Liver (tissue), 9 donors: Measurements from ENCODE around the gene MTF1. TPM values are rescaled to one million over a fixed set of nuclear protein-coding genes. Genes with fewer than 3 reads are reported as not detected.

Experiments used
- DNase-seq: peaks from one replicate; pipeline ENCODE4 v3.0.0-alpha.2; 2017; ENCODE audit warnings: low spot score
- H3K27ac ChIP-seq, 2 donors: one replicate each; pipeline ENCODE4 v1.7.0; 2013; ENCODE audit warnings: inconsistent platforms in 2 of 2, low read length in 2 of 2, control low read depth in 1 of 2, low read depth in 1 of 2, mild to moderate bottlenecking in 1 of 2
- H3K27me3 ChIP-seq, 4 donors: one replicate each; pipeline versions ENCODE4 v1.6.1 to v1.7.0; 2013; ENCODE audit warnings: low read length in 3 of 4, inconsistent platforms in 1 of 4, mild to moderate bottlenecking in 1 of 4, moderate library complexity in 1 of 4; ENCODE audit not compliant: control insufficient read depth in 4 of 4, insufficient read depth in 4 of 4
- H3K36me3 ChIP-seq, 4 donors: one replicate each; pipeline versions ENCODE4 v1.6.1 to v1.7.0; 2013; ENCODE audit warnings: low read length in 3 of 4, mild to moderate bottlenecking in 3 of 4, low read depth in 1 of 4, moderate library complexity in 1 of 4; ENCODE audit not compliant: control insufficient read depth in 4 of 4, insufficient read depth in 3 of 4
- H3K4me1 ChIP-seq, 4 donors: one replicate each; pipeline versions ENCODE4 v1.6.1 to v1.7.0; 2013; ENCODE audit warnings: low read length in 3 of 4, mild to moderate bottlenecking in 3 of 4, moderate library complexity in 1 of 4; ENCODE audit not compliant: control insufficient read depth in 4 of 4, insufficient read depth in 4 of 4
- H3K4me3 ChIP-seq, 3 donors: one replicate each; pipeline versions ENCODE4 v1.6.1 to v1.7.0; 2013; ENCODE audit warnings: low read length in 3 of 3, control low read depth in 1 of 3, low read depth in 1 of 3, mild to moderate bottlenecking in 1 of 3
- H3K9ac ChIP-seq, 2 donors: one replicate each; pipeline ENCODE4 v1.7.0; 2013; ENCODE audit warnings: low read length in 2 of 2, mild to moderate bottlenecking in 2 of 2, moderate library complexity in 2 of 2, control low read depth in 1 of 2, low read depth in 1 of 2
- H3K9me3 ChIP-seq, 4 donors: one replicate each; pipeline versions ENCODE4 v1.6.1 to v1.7.0; 2013; ENCODE audit warnings: low read length in 3 of 4; ENCODE audit not compliant: control insufficient read depth in 4 of 4
- EGR1 ChIP-seq, 2 donors: IDR thresholded peaks; 2 replicates each; pipeline ENCODE4 v1.6.1; 2016 to 2018; ENCODE audit warnings: antibody characterized with exemption in 2 of 2, low read depth in 2 of 2
- FOXA1 ChIP-seq: IDR thresholded peaks from 2 replicates; pipeline ENCODE4 v1.6.1; 2016; ENCODE audit warnings: antibody characterized with exemption
- GABPA ChIP-seq, 2 donors: IDR thresholded peaks in 1 of 2; conservative IDR thresholded peaks in 1 of 2; 2 replicates each; pipeline ENCODE4 v1.6.1; 2016; ENCODE audit warnings: antibody characterized with exemption in 2 of 2, mild to moderate bottlenecking in 1 of 2, moderate library complexity in 1 of 2
- HNF4A ChIP-seq, 2 donors: conservative IDR thresholded peaks; 2 replicates each; pipeline ENCODE4 v1.6.1; 2016; ENCODE audit warnings: antibody characterized with exemption in 2 of 2, mild to moderate bottlenecking in 2 of 2
- NR2F2 ChIP-seq: IDR thresholded peaks from 2 replicates; pipeline ENCODE4 v1.6.1; 2016; ENCODE audit warnings: antibody characterized with exemption
- RAD21 ChIP-seq, 2 donors: IDR thresholded peaks; 2 replicates each; pipeline ENCODE4 v1.6.1; 2016; ENCODE audit warnings: antibody characterized with exemption in 2 of 2, mild to moderate bottlenecking in 2 of 2
- RXRA ChIP-seq, 2 donors: IDR thresholded peaks; 2 replicates each; pipeline ENCODE4 v1.6.1; 2017 to 2018; ENCODE audit warnings: antibody characterized with exemption in 2 of 2, mild to moderate bottlenecking in 1 of 2
- SP1 ChIP-seq: IDR thresholded peaks from 2 replicates; pipeline ENCODE4 v1.6.1; 2018; ENCODE audit warnings: antibody characterized with exemption, mild to moderate bottlenecking
- YY1 ChIP-seq: IDR thresholded peaks from 2 replicates; pipeline ENCODE4 v1.6.1; 2016; ENCODE audit warnings: antibody characterized with exemption, mild to moderate bottlenecking
- WGBS: extraction: QIAGEN DNeasy Blood & Tissue Kit; methylation state at CpG from one replicate; pipeline ENCODE4 v1.1.7; 2013; 5-methylcytosine and 5-hydroxymethylcytosine counted together
- polyA plus RNA-seq, 2 donors: library from polyadenylated mRNA; stranded (reverse) in 1 of 2; unstranded in 1 of 2; fragments of 200-250 nt in 1 of 2; fragments of >200 nt in 1 of 2; fragmentation: Nextera tagmentation in 1 of 2; extraction: Ambion mirVana in 1 of 2; gene quantifications; one replicate each; pipeline versions ENCODE4 v1.2.1 to v1.2.3, GENCODE V29; 2013 to 2015
- total RNA-seq, 2 donors: library from RNA; depleted of rRNA; stranded (reverse); fragments of >200 nt; gene quantifications; one replicate each; pipeline ENCODE4 v1.2.3, GENCODE V29; 2014
- TF ChIP-seq, protein P1 (sequence below): fragments of 150-350 bp; IDR thresholded peaks from 2 replicates; pipeline ENCODE4 v1.5.1; 2017; ENCODE audit warnings: improper control_type of control experiment, low read depth, low read length; ENCODE audit not compliant: missing input control
- TF ChIP-seq, protein P2 (sequence below): IDR thresholded peaks from 2 replicates; pipeline ENCODE4 v1.6.1; 2016; ENCODE audit warnings: antibody characterized with exemption
- TF ChIP-seq, protein P3 (sequence below): IDR thresholded peaks from 2 replicates; pipeline ENCODE4 v1.6.1; 2016; ENCODE audit warnings: antibody characterized with exemption
- donor health status: healthy.
- donor health status: healthy.
- donor health status: healthy.
- donor health status: healthy.
- donor health status: healthy.

MTF1 gene
- total and polyA plus RNA-seq, 4 donors: 2.3 to 3.3 (median 3.0) TPM

DNA sequence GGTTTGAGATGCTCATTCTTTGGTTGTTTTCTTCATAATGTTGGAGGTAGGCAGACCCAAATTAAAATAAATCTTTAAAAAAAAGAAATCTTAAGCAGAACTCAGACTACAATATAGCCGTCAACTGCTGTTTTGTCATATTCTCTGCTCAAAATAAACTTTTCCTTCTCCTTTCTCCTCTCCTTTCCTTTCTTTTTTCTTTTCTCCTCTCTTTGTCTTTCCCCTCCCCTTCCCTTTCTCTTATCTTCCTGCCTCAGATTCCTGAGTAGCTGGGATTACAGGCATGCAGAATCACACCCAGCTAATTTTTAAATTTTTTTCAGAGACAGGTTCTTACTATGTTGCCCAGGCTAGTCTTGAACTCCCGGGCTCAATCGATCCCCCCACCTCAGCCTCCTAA lies 24.8 kb upstream of the MTF1 start:
- H3K9me3 ChIP-seq: no peaks in the 10 kb centered on the region
- no peaks in the 10 kb centered on the region for H3K4me1 ChIP-seq
- TF ChIP-seq NR2F2 (no peak), FOXA1 (no peak)
- TF ChIP-seq, protein P1, sequence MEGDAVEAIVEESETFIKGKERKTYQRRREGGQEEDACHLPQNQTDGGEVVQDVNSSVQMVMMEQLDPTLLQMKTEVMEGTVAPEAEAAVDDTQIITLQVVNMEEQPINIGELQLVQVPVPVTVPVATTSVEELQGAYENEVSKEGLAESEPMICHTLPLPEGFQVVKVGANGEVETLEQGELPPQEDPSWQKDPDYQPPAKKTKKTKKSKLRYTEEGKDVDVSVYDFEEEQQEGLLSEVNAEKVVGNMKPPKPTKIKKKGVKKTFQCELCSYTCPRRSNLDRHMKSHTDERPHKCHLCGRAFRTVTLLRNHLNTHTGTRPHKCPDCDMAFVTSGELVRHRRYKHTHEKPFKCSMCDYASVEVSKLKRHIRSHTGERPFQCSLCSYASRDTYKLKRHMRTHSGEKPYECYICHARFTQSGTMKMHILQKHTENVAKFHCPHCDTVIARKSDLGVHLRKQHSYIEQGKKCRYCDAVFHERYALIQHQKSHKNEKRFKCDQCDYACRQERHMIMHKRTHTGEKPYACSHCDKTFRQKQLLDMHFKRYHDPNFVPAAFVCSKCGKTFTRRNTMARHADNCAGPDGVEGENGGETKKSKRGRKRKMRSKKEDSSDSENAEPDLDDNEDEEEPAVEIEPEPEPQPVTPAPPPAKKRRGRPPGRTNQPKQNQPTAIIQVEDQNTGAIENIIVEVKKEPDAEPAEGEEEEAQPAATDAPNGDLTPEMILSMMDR: no peak
- TF ChIP-seq, protein P2, sequence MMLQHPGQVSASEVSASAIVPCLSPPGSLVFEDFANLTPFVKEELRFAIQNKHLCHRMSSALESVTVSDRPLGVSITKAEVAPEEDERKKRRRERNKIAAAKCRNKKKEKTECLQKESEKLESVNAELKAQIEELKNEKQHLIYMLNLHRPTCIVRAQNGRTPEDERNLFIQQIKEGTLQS: no peak
- no peak for DNase-seq
- H3K36me3 ChIP-seq: peaks cover 19 to 80% (median 69%) of the 10 kb centered on the region in 4 donors
- no peak overlapping the region for H3K27ac ChIP-seq
- H3K27me3 ChIP-seq: no peaks in the 10 kb centered on the region
- H3K9ac ChIP-seq: no peak overlapping the region
- 97% methylated on average over 3 of the region's 3 CpGs for WGBS
- H3K4me3 ChIP-seq: no peak overlapping the region

DNA sequence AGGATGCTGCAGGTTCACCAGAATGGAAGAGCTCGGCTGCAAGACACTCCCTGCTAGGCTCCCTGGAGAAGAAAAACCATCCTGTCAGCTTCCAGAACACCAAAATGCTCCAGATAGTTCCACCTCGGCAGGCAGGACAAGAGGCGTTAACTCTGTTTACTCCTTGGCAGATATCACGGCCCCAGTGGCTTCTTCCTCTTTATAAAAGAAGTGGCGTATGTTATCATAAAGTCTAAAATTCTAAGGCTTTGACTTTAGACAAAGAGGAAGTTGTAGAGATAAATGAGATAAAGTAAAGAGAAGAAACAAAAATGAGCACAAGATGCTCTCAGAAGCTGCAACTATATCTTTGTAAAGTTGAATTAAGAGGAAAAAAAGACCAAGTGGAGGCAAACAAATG lies 24.3 kb upstream of the MTF1 start:
- TF ChIP-seq EGR1 (IDR thresholded peaks at IDR 0.05; ENCODE audit: low read depth in 2 of 2) (no peak), RAD21 (IDR thresholded peaks at IDR 0.05) (no peak), YY1 (no peak)
- TF ChIP-seq, protein P3, sequence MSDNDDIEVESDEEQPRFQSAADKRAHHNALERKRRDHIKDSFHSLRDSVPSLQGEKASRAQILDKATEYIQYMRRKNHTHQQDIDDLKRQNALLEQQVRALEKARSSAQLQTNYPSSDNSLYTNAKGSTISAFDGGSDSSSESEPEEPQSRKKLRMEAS: no peak
- TF ChIP-seq, protein P2: no peak
- DNase-seq: no peak
- H3K9me3 ChIP-seq: no peaks in the 10 kb centered on the region
- no peak overlapping the region for H3K27ac ChIP-seq
- peaks cover 18 to 75% (median 65%) of the 10 kb centered on the region in 4 donors for H3K36me3 ChIP-seq
- WGBS: 67% methylated on average over 5 of the region's 5 CpGs
- H3K27me3 ChIP-seq: no peaks in the 10 kb centered on the region
- no peak overlapping the region for H3K4me3 ChIP-seq
- H3K4me1 ChIP-seq: no peaks in the 10 kb centered on the region
- H3K9ac ChIP-seq: no peak overlapping the region

DNA sequence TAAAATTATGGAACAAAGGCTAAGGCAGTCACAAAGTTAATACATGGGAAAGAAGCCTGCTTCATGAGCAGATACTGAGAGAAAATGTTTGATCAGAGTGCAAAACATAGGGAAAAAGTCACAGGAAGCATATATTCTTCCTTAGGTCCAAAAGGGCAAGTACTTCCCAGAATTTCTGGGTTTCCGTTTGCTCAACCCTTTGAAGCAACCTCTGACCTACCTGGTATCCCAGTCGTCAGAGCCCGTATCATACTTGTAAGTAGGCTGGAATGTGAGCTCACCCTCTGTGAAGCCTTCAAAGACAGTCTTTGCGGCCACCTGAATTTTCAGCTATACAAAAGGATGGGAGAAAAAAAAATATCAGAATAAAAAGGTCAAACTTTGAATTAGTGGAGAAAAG lies 20.5 kb upstream of the MTF1 start:
- TF ChIP-seq HNF4A (conservative IDR thresholded peaks at IDR 0.05): peak; percentile 35 to 72
- TF ChIP-seq SP1: peak; percentile 73
- TF ChIP-seq GABPA (IDR thresholded peaks at IDR 0.05 in 1 of 2, conservative IDR thresholded peaks at IDR 0.05 in 1 of 2): no peak
- peak; percentile 15 to 45 for TF ChIP-seq RXRA (IDR thresholded peaks at IDR 0.05)
- no peaks in the 10 kb centered on the region for H3K27me3 ChIP-seq
- no peak overlapping the region for H3K9ac ChIP-seq
- 79% methylated on average over 4 of the region's 4 CpGs for WGBS
- H3K9me3 ChIP-seq: no peaks in the 10 kb centered on the region
- no peak for DNase-seq
- H3K27ac ChIP-seq: no peak overlapping the region
- no peaks in the 10 kb centered on the region for H3K4me1 ChIP-seq
- H3K4me3 ChIP-seq: no peak overlapping the region
- H3K36me3 ChIP-seq: peaks cover 15 to 67% (median 61%) of the 10 kb centered on the region in 4 donors

DNA sequence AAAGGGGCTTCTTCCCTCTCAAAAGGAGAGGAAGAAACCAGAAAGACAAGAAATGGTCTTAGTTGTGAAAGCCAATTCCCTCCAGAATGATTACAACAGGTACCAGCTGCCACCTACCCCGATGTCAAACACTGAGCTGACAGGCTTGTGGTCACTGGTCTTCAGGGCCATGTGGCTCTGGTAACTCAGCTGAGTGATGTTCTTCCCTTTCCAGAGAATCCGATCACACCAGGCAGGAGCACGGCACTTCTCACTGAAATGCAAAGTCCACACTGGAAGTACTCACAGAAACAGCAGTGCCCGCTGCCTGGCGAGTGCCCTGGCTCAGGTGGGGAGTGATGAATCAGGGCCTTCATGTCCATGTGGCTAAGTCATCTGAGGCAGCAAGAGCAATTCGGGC lies 18.7 kb upstream of the MTF1 start:
- WGBS: 69% methylated on average over 6 of the region's 6 CpGs
- Histone ChIP-seq H3K36me3 (peaks cover 17 to 72% (median 66%) of the 10 kb centered on the region in 4 donors), H3K9me3 (no peaks in the 10 kb centered on the region), H3K4me3 (no peak overlapping the region), H3K27ac (no peak overlapping the region), H3K4me1 (no peaks in the 10 kb centered on the region), H3K27me3 (no peaks in the 10 kb centered on the region), H3K9ac (no peak overlapping the region)
- no peak for DNase-seq
- no peak for TF ChIP-seq YY1
- TF ChIP-seq SP1: peak; percentile 9
- TF ChIP-seq HNF4A (conservative IDR thresholded peaks at IDR 0.05): peak; percentile 38 to 58
